Measurements from ENCODE around the gene MITF.
"Not testable (repeated sequence)": the region's sequence is repeated elsewhere in the genome, so short reads cannot be mapped to it uniquely, and the experiment has no call there.

The MITF gene

DNA sequence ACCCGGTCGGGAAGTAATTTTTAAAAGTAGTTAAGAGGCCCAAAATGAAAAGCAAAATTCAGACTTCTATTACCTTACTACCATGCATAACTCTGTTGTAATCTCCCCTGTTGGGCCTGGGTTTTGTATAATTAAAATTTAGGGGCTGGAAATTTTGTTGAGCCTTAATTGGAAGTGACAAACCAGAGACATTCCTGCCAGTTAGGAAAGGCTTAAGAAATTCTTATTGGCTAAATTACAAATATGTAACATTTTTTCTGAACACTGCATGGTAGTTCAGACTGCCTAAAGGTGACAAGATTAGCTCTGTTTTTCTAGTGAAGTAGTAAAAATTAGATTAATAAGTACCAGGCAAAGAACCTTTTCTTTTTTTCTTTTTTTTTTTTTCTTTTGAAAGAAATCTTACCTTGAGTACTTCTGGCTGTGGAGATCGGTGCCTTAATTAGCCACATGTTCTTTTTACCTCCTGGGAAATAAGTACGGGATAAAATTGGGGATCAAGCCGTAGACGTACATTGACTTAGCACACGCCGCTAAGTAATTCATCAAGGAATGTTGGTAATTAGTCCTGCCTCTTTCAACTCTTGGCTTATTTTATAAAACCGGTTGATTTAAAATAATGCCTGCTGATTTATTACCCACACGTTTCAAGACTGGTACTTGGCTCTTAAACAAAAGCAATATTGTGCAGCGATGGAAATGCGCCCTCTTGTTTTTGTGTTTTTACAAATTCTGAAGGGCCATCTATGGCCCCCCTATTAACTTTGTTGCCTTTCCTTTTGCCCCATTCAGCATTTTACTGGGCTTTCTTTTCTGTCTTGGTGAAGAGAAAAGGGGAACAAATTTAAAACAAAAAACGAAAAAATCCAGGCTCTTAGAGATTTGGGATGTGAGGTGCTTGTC lies 149.0 kb downstream of the MITF start:
- no peak overlapping the region for H3K4me3 ChIP-seq (ENCODE audit: low read length)
- DNase-seq (ENCODE audit: low read depth, low spot score) = no peak

DNA sequence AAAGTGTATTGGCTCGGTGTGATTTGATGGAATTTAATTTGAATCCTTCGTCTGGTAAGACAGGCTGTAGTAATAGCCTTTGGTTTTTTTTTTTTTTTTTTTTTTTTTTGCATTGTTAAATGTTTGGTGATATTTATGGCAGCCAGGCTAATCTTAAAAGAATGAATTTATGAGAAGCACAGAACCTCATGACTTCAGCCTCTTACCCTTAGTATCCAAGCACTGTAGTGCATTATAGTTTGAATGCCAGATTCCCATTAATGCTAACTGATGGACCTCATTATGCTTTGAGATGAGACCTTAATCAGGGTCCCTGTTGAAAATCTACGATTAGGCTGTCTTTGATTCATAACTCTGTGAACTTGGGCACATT lies 149.7 kb downstream of the MITF start:
- H3K4me3 ChIP-seq (ENCODE audit: low read length) = no peak overlapping the region
- DNase-seq (ENCODE audit: low read depth, low spot score) = no peak

DNA sequence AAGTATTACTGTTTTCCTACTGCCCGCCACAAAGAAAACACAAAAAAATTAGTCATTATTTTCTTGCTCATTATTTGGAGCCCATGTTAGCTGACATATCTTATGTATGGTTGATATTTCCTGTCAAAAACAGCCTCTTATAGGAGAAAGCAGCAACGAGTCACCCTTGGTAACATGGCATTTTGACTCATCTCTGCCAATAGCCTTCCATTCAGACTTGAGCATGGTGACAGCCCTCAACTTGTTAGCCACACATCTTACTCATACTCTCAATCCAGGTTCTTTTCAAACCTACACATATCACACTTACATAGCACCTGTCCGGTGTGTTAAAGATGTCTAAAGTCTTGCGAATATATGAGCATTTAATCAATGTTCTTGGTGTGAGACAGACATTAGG lies 150.8 kb downstream of the MITF start:
- no peak overlapping the region for H3K4me3 ChIP-seq (ENCODE audit: low read length)
- no peak for DNase-seq (ENCODE audit: low read depth, low spot score)

DNA sequence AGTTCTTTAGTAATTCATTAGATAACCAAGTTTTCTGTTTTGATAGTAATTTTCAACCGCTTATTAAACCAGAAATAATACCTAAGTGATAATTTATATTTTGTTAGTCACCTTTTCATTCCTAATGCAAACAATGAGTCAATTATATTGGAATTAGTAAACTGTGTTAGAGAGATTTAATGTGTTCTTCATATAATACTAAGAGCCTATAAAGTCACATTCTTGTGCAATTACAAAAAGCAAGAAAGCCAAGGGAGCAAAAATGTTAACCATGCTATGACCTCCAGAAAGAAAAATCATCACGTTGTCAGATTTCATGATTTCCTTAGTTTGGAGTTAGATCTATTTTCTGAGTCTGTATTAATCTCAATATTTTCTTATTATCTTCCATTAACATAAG lies 151.4 kb downstream of the MITF start:
- no peak for DNase-seq (ENCODE audit: low read depth, low spot score)

DNA sequence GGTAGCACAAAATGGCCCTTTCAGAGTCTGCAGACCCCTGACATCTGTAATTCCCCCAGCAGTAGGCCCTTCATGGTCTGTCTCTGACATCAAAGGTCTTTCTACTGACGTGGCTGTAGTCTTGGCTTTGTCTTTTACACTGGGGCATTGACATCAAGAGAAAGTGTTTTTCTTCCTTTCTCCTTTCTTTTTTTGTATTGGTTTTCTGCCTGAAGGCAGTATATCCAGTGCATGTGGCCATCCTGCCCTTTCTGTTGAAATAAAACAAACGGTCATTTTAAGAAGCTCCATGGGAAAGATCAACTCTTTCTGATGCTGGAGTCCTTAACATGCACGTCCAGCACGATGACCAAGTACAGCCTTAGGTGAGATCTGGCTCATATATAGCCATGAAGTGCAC lies 153.4 kb downstream of the MITF start:
- no peak for DNase-seq (ENCODE audit: low read depth, low spot score)
- H3K4me3 ChIP-seq (ENCODE audit: low read length) = no peak overlapping the region

More for the DNA sequence above, 151.4 kb downstream of the MITF start:
- no peak overlapping the region for H3K4me3 ChIP-seq (ENCODE audit: low read length)

DNA sequence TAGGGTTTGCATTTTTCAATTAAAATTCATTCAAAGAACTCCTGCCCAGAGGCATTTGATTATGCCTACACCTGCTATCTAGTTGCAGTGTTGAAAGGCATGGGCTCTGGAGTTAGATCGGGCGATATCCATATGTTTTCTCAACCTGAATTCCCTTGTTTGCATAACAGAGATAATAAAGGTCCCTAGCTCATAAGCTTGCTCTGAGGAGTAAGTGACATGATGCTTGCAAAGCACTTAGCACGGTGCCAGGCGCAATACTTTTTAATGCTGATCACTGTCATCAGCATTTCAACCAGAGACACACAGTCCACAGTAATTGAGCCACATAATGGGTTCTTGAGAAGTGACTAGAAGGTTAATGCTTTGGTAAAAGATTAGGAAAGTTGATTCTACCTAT lies 154.0 kb downstream of the MITF start:
- no peak for DNase-seq (ENCODE audit: low read depth, low spot score)
- no peak overlapping the region for H3K4me3 ChIP-seq (ENCODE audit: low read length)

DNA sequence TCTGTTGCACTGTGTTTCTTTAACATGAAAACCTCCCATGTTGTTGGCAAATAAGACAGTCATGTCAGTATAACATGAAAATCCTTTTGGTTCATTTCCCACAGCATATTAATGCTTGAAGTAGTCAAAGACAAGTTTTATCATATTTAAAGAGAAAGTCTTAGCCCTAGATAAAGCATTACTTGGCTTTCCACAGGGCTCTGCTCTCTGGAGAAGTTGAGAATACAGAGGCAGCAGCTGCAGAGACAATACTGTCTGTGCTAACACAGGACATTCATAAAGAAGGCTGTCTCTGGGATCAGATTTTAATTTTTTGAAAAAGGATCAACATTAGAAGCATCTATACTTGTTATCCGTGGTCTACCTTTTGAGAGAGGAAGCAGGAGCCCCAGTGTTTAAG lies 156.8 kb downstream of the MITF start:
- no peak for DNase-seq (ENCODE audit: low read depth, low spot score)
- no peak overlapping the region for H3K4me3 ChIP-seq (ENCODE audit: low read length)

DNA sequence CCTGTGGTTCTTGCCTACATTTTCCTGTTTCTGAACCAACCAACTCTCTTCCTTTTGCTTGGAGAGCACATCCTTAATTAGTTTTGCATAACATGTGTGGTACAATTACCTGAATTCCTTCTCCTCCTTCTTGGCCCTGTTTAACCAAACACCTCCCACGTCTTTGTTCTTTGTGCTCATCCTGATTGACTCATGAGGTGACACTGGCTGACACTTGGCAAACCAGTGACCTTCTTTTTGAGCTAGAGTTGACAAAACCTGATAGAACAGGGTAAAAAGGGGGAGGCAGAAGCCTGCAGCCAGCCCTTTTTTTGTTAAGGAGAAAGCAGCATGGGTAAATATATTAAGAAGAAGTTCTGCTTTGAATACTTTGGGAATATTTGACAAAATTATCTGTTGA lies 161.1 kb downstream of the MITF start:
- DNase-seq (ENCODE audit: low read depth, low spot score) = no peak
- H3K4me3 ChIP-seq (ENCODE audit: low read length) = no peak overlapping the region

DNA sequence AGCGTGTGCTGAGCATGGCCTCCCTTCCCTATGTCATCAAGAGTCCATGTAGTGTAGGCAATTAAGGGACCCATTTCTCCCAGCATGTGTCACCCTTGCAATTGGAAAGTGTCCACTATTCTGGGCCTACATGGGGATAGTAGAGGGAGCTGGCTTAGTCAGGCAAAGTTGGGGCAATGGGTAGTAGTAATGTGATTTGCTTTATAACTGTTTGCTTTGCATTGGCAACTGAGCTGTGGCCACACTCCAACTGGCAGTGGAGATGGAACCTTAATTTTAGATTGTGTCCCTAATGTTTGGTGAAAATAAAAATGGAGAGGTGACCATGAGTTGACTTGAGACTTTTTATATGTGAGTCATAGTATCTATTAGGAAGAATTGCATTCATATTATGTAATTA lies 162.5 kb downstream of the MITF start:
- no peak overlapping the region for H3K4me3 ChIP-seq (ENCODE audit: low read length)
- no peak for DNase-seq (ENCODE audit: low read depth, low spot score)

DNA sequence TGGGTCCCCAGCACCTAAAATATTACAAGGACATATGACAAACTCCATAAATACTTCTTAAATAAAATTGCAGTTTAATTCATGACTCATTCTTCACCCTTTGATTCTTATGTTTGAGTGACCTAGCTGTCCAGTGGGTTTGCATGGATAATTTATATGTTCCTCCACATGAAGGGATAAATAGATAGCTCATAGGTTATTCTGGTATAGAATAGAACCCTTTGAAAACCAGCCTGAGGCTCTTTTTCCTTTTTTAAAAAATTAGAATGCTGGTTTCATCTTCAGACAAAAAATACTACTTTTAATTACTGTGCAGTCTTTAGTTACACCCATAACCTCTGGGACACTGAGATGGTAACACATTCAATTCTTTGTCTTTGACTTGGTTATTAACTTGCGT lies 163.1 kb downstream of the MITF start:
- DNase-seq (ENCODE audit: low read depth, low spot score) = no peak

DNA sequence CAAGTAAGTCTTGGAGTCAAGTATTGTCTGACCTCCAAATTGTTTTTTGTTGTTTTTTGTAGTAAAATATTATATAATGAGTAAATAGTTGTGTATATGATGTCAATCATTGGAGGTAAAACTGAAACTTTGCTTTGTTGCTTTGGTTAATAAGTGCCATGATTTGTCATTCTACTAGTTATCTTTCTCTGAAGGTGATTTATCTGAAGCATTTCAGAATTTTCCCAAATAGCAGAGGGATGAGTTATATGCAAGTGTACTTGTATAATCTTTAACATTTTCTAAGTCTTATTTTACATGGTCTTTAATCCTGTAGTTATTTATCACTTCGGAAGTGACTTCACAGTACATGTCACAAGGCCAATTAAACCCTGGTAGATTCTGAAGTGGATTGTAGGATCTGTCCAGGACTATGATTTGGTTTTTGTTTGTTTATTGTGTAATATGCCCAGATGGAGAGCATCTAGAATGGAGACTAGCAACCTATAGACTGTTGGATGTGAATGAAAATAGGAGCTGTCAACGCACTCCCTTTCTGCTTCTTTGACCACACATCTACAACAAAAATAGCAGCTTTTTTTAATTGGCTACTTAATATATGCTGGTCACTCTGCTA lies 167.2 kb downstream of the MITF start:
- H3K4me3 ChIP-seq (ENCODE audit: low read length) = no peak overlapping the region
- no peak for DNase-seq (ENCODE audit: low read depth, low spot score)

More for the DNA sequence above, 163.1 kb downstream of the MITF start:
- no peak overlapping the region for H3K4me3 ChIP-seq (ENCODE audit: low read length)

DNA sequence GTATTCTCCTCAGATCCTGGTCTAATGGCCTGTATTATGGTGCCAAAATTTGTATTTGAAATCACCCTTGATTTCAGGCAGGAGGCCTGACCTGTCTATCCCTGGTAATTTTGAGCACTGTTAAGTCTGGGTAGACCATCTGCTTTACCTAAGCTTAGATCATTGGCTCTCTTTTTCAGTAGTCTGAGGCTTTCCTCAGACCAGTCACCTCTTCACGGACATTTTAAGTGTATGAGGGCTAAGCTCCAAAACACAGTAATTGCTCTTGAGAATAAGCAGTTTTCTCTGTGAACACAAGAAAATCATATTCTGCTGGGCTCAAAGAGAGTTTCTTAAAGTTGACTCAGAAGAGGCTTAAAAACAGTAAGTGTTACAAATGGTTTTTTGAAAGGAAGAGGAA lies 168.3 kb downstream of the MITF start:
- no peak for DNase-seq (ENCODE audit: low read depth, low spot score)

DNA sequence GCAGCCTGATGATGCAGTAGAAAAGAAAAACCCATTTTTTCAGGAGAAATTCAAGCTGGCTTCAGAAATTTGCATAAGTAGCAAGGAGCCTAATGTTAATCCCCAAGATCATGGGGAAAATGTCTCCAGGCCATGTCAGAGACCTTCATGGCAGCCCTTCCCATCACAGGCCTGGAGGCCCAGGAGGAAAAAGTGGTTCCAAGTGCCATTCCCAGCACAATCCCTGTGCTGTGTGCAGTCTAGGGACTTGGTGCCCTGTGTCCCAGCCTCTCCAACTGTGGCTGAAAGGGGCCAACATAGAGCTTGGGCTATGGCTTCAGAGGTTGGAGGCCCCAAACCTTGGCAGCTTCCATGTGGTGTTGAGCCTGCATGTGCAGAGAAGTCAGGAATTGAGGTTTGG lies 170.6 kb downstream of the MITF start:
- not testable (repeated sequence) for DNase-seq (ENCODE audit: low read depth, low spot score); H3K4me3 ChIP-seq (ENCODE audit: low read length)

More for the DNA sequence above, 168.3 kb downstream of the MITF start:
- no peak overlapping the region for H3K4me3 ChIP-seq (ENCODE audit: low read length)

DNA sequence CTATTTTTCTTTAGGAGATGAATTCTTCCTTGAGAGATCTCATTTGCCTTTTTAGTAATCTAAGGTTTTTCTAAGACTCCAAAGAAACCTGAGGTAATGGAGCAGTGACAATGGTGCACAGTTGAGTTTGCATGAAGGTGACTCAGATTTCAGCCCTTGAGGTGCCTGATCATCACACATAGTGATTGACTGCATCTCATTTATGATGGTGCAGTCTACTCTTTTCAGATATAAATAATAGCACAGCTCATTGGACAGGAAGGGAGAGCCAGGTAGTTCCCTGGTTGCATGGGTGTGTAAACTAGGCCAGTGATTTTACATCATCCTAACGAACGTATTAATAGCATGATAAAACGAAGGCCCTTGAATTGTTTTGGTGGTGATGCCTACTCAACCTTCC lies 174.2 kb downstream of the MITF start:
- DNase-seq (ENCODE audit: low read depth, low spot score) = no peak
- H3K4me3 ChIP-seq (ENCODE audit: low read length) = no peak overlapping the region

DNA sequence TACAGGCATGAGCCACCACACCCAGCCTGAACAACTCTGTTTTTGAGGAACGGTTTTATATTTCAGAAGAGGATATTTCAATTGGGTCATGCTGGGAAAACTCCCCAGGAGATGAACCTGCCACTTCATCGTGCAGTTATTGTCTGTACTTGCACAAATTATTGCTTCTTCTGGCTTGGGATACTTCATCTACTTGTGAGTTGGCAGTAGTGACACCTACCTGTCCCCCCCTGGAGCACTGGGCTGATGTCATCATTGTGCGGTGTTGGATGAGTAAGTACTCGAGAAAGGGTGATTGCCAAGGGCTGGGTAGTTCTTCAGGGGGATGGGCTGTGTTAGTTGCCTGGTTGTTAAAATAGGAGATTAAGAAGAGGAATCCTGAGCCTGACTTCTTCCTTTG lies 175.1 kb downstream of the MITF start:
- no peak overlapping the region for H3K4me3 ChIP-seq (ENCODE audit: low read length)
- no peak for DNase-seq (ENCODE audit: low read depth, low spot score)

DNA sequence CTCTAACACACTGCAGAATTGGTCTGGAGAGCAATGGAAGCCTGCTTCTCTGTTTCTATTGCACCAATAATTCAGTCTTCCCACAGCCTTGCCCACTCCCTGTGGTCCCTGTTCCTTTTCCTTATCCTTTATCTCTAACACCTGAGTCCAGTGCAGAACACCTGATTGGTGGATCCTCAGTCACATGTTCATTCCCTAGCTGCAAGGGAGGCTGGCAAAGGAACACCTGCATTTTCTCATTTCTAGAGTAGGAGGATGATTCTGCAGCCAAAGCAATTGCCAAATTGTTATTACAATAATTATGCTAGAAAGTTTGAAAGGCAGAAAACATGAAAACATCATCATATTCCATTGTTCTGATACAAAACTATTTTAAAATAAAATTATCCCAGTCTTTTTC lies 176.5 kb downstream of the MITF start:
- no peak for DNase-seq (ENCODE audit: low read depth, low spot score)
- H3K4me3 ChIP-seq (ENCODE audit: low read length) = no peak overlapping the region

DNA sequence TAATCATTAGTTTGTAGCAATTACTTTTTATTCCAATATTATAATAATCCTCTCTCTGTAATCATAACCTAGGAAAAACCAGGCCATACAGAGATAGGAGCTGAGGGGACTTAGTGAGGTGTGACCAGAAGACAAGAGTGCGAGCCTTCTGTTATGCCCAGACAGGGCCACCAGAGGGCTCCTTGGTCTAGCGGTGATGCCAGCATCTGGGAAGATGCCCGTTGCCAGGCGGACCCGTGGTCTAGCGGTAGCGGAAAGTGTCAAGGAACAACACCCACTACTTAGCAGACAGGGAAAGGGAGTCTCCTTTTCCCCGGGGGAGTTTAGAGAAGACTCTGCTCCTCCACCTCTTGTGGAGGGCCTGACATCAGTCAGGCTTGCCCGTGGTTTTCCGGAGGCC lies 180.7 kb downstream of the MITF start:
- not testable (repeated sequence) for H3K4me3 ChIP-seq (ENCODE audit: low read length)
- peak; percentile 63 for DNase-seq (ENCODE audit: low read depth, low spot score)

DNA sequence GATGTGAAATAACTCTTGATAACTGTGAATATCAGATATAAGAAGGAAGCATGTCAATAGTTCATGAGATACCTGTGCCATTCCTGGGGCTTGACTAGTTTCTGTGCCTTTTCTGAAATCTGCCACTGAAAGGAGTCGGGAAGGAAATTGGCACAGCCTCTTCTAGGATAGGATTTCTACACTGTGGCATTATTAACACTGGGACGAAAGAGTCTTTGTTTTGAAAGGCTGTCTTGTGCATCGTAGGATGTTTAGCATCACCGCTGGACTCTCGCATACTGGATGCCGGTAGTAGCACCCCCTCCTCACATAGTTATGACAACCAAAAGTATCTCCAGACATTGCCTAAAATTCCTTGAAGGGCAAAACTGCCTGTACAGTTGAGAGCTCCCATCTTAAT lies 182.4 kb downstream of the MITF start:
- no peak overlapping the region for H3K4me3 ChIP-seq (ENCODE audit: low read length)

DNA sequence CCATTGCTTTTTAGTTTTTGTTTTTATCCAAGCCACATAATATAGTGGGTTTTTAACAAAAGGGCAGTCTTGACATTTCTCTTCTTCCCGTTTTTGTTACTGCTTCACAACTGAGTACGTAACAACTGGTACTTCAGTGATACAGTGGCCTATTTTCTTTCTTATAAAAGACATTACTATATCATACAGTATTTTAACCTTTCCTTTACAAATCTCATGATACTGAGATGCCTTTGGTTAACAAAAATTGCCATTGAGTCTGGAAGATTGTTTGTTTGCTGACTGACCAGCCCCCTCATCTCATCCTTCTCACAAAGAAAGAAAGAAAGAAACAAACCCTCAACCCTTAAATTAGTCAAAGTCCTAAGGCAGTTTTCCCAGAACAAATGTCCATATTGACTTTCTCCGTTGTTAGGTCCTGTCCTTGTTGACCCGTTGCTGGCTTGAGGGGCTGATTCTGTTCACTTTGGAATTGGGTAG lies 183.3 kb downstream of the MITF start:
- no peak for DNase-seq (ENCODE audit: low read depth, low spot score)
- no peak overlapping the region for H3K4me3 ChIP-seq (ENCODE audit: low read length)

More for the DNA sequence above, 182.4 kb downstream of the MITF start:
- no peak for DNase-seq (ENCODE audit: low read depth, low spot score)

DNA sequence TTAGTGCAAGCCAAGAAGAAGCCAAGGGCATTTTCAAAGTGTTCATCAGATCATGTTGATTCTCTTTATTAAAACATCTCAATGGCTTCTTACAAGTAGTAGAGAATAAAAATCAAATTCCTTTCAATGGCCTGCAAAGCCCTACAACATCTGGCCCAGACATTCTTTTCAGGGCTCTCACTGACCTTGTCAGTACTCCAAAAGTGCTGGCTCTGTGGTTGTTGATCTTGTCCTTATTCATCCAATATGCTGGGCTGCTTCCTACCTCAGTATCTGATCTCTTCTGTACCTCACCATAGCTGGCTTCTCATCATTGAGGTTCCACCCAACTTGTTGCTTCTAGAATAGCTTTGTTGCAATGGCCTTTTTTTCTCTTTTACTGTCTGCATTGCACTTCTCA lies 186.2 kb downstream of the MITF start:
- no peak overlapping the region for H3K4me3 ChIP-seq (ENCODE audit: low read length)
- DNase-seq (ENCODE audit: low read depth, low spot score) = no peak

DNA sequence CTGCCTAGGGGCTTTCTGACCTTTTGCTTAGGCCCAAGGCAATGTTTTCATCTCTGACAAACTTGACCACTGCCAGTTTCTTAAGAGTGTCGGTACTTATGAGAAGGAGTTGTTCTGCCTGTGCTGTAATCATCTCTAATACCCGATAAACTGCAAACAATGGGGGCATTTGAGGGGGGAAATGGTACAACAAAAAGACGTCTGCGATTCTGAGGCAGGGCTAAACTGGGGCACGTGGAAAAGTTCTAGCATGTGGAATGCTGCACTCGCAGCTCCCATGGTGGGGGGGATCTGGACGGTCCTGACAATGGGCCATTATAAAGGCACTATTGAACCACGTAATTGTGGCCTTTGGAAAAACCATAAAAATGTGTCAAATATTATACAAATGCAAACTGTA lies 187.1 kb downstream of the MITF start:
- H3K4me3 ChIP-seq (ENCODE audit: low read length) = no peak overlapping the region
- DNase-seq (ENCODE audit: low read depth, low spot score) = no peak
